Ovary (tissue), 9 donors: Measurements from ENCODE around the gene DCAF7. TPM values are rescaled to one million over a fixed set of nuclear protein-coding genes. Genes with fewer than 3 reads are reported as not detected.

Source experiments
- DNase-seq, 5 donors: peaks; one replicate each; pipeline ENCODE4 v3.0.0-alpha.2; 2019 to 2020
- H3K27ac ChIP-seq, 2 donors: fragments of 200-600 bp; one replicate each; pipeline versions ENCODE4 v1.5.1 to v1.8.0; 2019 to 2022
- H3K27me3 ChIP-seq: fragments of 200-600 bp; one replicate; pipeline ENCODE4 v1.8.0; 2022
- H3K36me3 ChIP-seq: fragments of 200-600 bp; sonication (generic); one replicate; pipeline ENCODE4 v1.5.1; 2019
- H3K4me1 ChIP-seq: one replicate; pipeline ENCODE4 v1.8.1; 2013; ENCODE audit warnings: mild to moderate bottlenecking, moderate library complexity; ENCODE audit not compliant: insufficient read depth
- H3K4me3 ChIP-seq: fragments of 200-600 bp; sonication (generic); one replicate; pipeline ENCODE4 v1.5.1; 2017
- H3K9me3 ChIP-seq, 2 donors: fragments of 200-600 bp in 1 of 2; sonication (generic) in 1 of 2; one replicate each; pipeline versions ENCODE4 v1.5.1 to v1.8.1; 2013 to 2019; ENCODE audit warnings: mild to moderate bottlenecking in 1 of 2, moderate library complexity in 1 of 2
- EP300 ChIP-seq: sonication (generic); formaldehyde crosslinking; IDR thresholded peaks from one replicate; pipeline ENCODE4 v1.6.1; 2017; ENCODE audit warnings: antibody characterized with exemption
- POLR2A ChIP-seq: fragments of 450-650 bp; IDR thresholded peaks from one replicate; pipeline ENCODE4 v1.6.1; 2017; ENCODE audit warnings: antibody characterized with exemption, mild to moderate bottlenecking, moderate library complexity
- WGBS, 3 donors: extraction: QIAGEN DNeasy Blood & Tissue Kit in 1 of 3; methylation state at CpG; one replicate each; pipeline versions ENCODE4 v1.1.5 to v1.1.7; 2013 to 2017; 5-methylcytosine and 5-hydroxymethylcytosine counted together
- intact Hi-C, 4 donors: fragments of 100-400 bp; cut with DNase I; formaldehyde crosslinking; loops; one replicate each; pipeline versions ENCODE4 v1.11.0 to v1.15.1; 2022 to 2023
- polyA plus RNA-seq, 2 donors: library from polyadenylated mRNA; stranded (reverse); fragments of 200-250 nt in 1 of 2; fragments of 350-450 nt in 1 of 2; fragmentation: Illumina TruSeq in 1 of 2; extraction: RNeasy Lipid Tissue Mini Kit (QIAGEN cat#74804) in 1 of 2; gene quantifications; one replicate each; pipeline ENCODE4 v1.2.3, GENCODE V29; 2013 to 2014
- total RNA-seq, 7 donors: library from RNA; depleted of rRNA in 2 of 7; stranded (reverse); fragments of >200 nt in 2 of 7; fragmentation: NEBNext Ultra II Directional in 3 of 7; extraction: Animal tissue kit (Norgen Biotek cat#: 25700) in 3 of 7; gene quantifications; one replicate each; pipeline versions ENCODE4 v1.1.0 to v1.2.4, GENCODE V29; 2016 to 2023
- TF ChIP-seq, protein P1 (sequence below), 3 donors: fragments of 450-650 bp in 2 of 3; fragments of 200-600 bp in 1 of 3; IDR thresholded peaks; one replicate each; pipeline versions ENCODE4 v1.5.1 to v1.8.0; 2016 to 2022; ENCODE audit warnings: antibody characterized with exemption in 3 of 3, mild to moderate bottlenecking in 1 of 3
- donor health status: DM: no; HTN: no; CAD: no; lungs with moderate emphysema.
- donor health status: DM: no; HTN: no; CAD: no.
- donor health status: Bipolar disorder and iron deficiency.
- donor health status: DM: yes; HTN: yes; CAD: no.
- donor health status: DM: no; HTN: no; CAD: no.
- donor health status: DM: yes; HTN: yes; CAD: no.

Gene DCAF7
- total and polyA plus RNA-seq, 9 donors, result 14.9 to 62.5 (median 49.7) TPM

DNA sequence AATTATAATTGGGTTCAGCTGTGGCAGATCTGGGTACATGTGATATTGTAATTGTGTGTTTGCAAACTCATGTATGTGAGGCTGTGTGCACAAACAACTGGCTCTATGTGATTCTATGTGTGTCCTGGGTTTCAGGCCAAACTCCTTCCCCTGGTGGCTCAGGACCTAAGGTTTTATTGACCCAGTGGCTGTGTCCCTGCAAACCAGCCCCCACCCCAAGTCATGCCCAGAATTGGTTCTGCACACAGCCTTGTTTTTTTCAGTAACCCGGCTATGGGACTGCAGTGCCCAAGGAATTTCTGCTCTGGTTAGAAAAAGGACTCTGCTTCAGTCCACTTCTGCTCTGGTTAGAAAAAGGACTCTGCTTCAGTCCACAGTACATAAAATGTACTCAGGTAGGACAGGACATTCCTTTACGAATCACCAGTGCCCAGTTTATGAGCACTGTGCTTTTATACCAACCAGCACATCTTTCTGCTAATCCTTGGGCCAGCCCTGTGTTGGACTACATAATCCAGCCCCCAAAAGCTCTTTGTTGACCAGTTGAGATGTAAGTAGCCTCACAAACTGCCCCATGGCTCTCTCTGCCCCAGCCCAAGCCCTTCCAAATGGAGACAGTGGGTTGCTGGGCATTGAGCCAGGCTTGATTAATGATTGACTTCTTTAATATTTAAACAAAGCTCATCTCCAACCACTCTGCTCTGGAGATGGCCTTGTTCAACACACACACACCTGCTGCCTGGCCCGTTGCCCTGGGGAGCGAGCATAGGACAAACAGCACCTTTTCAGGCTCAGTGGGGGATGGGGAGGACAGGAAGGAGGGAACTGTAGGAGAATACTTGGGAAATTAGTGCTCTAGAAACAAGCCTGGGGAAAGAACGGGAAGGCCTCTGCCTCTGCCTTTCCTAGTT lies 30.1 kb upstream of the DCAF7 start:
- 49 to 53% (median 49%) methylated on average over 5 of the region's 5 CpGs for WGBS, 3 donors
- DNase-seq, result no peak
- Histone ChIP-seq H3K9me3 (no peaks in the 10 kb centered on the region), H3K27ac (no peak overlapping the region), H3K4me3 (no peak overlapping the region), H3K36me3 (no peaks in the 10 kb centered on the region), H3K4me1 (peaks cover 1% of the 10 kb centered on the region), H3K27me3 (no peaks in the 10 kb centered on the region)
- intact Hi-C loops, result no loop called here
- TF ChIP-seq EP300, result no peak
- TF ChIP-seq, protein P1, sequence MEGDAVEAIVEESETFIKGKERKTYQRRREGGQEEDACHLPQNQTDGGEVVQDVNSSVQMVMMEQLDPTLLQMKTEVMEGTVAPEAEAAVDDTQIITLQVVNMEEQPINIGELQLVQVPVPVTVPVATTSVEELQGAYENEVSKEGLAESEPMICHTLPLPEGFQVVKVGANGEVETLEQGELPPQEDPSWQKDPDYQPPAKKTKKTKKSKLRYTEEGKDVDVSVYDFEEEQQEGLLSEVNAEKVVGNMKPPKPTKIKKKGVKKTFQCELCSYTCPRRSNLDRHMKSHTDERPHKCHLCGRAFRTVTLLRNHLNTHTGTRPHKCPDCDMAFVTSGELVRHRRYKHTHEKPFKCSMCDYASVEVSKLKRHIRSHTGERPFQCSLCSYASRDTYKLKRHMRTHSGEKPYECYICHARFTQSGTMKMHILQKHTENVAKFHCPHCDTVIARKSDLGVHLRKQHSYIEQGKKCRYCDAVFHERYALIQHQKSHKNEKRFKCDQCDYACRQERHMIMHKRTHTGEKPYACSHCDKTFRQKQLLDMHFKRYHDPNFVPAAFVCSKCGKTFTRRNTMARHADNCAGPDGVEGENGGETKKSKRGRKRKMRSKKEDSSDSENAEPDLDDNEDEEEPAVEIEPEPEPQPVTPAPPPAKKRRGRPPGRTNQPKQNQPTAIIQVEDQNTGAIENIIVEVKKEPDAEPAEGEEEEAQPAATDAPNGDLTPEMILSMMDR (IDR thresholded peaks at IDR 0.05), result no peak
- TF ChIP-seq POLR2A, result no peak

DNA sequence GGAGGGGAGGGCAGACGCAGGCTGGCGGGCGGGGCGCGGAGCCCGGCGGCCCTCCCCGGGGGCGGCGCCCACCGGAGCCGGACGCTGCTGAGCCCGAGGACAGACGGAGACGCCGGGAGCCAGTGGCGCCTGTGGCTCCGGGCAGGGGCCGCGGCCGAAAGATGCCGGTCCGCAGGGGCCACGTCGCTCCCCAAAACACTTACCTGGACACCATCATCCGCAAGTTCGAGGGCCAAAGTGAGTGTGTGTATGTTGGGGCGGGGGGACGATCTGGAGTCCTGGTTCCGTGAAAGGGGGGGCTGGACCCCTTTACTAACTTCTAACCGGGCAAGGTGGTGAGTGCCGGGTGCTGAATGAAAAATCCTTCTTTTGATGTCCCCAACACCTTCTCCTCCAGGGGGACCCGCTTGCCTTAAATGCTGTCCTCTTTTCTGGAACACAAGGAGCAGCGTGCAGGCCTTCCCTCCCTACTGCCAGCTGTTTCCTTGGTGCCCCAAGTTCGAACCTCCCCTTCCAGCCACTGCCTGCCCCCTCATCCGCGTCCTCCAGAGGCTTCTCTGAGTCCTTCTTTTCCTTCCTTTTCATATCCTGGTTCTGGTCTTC lies 26.9 kb upstream of the DCAF7 start, which contains the start of gene KCNH6:
TSS of gene KCNH6 (plus strand) at position 106 of the 603 bp plus-strand sequence. CDS start at position 162, 56 bp downstream.
- intact Hi-C loops, result no loop called here
- no peaks in the 10 kb centered on the region for H3K9me3 ChIP-seq
- H3K27ac ChIP-seq, result no peak within 1 kb of the TSS
- H3K4me1 ChIP-seq, result peaks cover 1% of the 10 kb centered on the region
- 9 to 11% (median 9%) methylated on average over 37 to 38 of the region's 38 CpGs for WGBS, 3 donors
- no peaks in the 10 kb centered on the region for H3K27me3 ChIP-seq
- no peaks in the 10 kb centered on the region for H3K36me3 ChIP-seq
- no peak for DNase-seq
- no peak within 1 kb of the TSS for H3K4me3 ChIP-seq
- TF ChIP-seq, protein P1 (IDR thresholded peaks at IDR 0.05), result no peak
- TF ChIP-seq EP300, result no peak
- no peak for TF ChIP-seq POLR2A

DNA sequence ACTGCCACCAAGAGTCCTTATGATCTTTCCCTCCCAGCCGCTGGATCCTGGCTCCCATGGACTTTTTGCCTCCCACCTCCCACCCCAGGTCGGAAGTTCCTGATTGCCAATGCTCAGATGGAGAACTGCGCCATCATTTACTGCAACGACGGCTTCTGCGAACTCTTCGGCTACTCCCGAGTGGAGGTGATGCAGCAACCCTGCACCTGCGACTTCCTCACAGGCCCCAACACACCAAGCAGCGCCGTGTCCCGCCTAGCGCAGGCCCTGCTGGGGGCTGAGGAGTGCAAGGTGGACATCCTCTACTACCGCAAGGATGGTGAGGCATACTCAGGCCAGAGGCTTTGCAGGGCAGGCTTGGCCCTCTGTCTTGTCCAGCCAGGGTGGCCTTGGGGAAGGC lies 26.2 kb upstream of the DCAF7 start:
- H3K36me3 ChIP-seq, result no peaks in the 10 kb centered on the region
- TF ChIP-seq EP300, result no peak
- no peak for TF ChIP-seq POLR2A
- TF ChIP-seq, protein P1 (IDR thresholded peaks at IDR 0.05), result no peak
- no peak overlapping the region for H3K4me3 ChIP-seq
- peaks cover 1% of the 10 kb centered on the region for H3K4me1 ChIP-seq
- no peaks in the 10 kb centered on the region for H3K9me3 ChIP-seq
- no peak for DNase-seq
- intact Hi-C loops, result no loop called here
- H3K27ac ChIP-seq, result no peak overlapping the region
- WGBS, 3 donors, result 87 to 94% (median 90%) methylated on average over 14 of the region's 14 CpGs
- H3K27me3 ChIP-seq, result no peaks in the 10 kb centered on the region

DNA sequence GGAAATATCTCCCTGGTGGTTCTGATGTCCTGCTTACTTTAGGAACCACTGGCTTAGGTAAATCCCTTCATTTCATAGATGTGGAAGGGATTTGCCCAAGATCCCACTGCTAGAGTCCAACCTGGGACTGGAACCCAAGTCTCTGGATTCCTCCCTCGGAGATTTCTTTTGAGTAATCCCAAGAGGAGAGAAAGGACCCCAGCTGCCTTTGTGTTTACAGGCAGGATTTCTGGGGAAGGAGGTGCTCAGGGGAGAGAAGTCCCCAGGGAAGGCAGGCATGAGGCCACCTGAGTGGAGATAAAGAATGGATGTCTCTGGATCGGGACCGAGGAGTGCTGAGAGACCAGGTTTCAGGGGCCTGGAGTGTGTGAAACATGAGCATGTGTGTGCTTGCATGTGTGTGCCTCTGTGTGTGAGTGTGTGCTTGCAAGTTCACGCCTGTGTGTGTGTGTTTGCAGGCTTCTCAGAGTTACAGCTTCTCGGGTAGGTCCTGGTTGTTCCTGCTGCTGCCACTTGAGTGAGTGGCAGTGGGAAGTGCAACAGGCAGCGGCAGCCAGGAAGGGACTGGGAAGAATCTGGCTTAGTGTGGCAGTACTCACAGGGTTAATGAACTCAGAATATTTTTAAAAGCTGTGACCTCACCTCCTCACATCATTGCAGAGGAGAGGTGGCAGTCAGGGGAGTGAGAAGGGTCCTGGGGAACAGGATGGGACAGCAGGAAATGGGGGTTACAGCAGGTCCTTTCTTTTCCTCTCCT lies 24.9 kb upstream of the DCAF7 start:
- H3K36me3 ChIP-seq, result no peaks in the 10 kb centered on the region
- 65 to 71% (median 68%) methylated on average over 6 of the region's 6 CpGs for WGBS, 3 donors
- H3K4me3 ChIP-seq, result no peak overlapping the region
- no peaks in the 10 kb centered on the region for H3K27me3 ChIP-seq
- TF ChIP-seq EP300, result no peak
- TF ChIP-seq, protein P1 (IDR thresholded peaks at IDR 0.05), result no peak
- TF ChIP-seq POLR2A, result no peak
- H3K4me1 ChIP-seq, result peaks cover 1% of the 10 kb centered on the region
- DNase-seq, result no peak
- intact Hi-C loops, result no loop called here
- no peaks in the 10 kb centered on the region for H3K9me3 ChIP-seq
- no peak overlapping the region for H3K27ac ChIP-seq
